Jurkat, Clone E6-1 (cell line): ENCODE results near the gene MEN1.
"Not testable (repeated sequence)": the region's sequence is repeated elsewhere in the genome, so short reads cannot be mapped to it uniquely, and the experiment has no call there.

Source experiments
- DNase-seq: peaks from one replicate; pipeline ENCODE4 v3.0.0-alpha.2; 2011; ENCODE audit warnings: low read depth, low spot score
- H3K4me3 ChIP-seq: 2 replicates; pipeline ENCODE4 v1.5.1; 2011; ENCODE audit warnings: mild to moderate bottlenecking, low read length, control low read depth, moderate library complexity

The MEN1 gene

DNA sequence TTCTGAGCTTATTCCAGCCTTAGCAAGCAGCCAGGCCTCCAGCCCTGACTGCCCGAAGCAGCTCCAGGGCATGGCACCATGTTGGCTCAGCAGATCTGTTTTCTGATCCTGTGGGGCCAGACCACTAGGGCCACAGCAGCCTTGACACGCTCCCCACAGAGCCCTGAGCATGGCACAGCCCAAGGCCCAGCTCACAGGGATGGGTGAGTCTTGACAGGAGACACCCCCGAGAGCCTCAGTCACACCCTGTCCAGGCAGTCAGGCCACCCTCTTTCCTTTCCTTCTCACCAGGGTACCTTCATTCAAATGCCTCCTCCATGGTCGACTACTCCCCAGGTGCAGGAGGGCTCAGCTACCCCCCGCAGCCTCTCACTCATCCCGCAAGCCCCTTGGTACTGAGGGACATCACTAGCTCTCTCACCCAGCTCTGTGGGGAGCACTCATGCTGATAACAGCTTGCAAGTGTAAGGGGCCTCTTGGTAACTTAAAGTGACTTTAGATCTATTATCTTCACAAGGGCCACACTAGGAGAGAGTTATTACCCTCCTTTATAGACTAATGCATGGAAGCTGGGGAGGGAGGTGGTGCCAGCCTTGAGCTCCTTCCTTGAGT, 38.0 kb upstream of the MEN1 start:
- no peak overlapping the region for H3K4me3 ChIP-seq
- no peak for DNase-seq

DNA sequence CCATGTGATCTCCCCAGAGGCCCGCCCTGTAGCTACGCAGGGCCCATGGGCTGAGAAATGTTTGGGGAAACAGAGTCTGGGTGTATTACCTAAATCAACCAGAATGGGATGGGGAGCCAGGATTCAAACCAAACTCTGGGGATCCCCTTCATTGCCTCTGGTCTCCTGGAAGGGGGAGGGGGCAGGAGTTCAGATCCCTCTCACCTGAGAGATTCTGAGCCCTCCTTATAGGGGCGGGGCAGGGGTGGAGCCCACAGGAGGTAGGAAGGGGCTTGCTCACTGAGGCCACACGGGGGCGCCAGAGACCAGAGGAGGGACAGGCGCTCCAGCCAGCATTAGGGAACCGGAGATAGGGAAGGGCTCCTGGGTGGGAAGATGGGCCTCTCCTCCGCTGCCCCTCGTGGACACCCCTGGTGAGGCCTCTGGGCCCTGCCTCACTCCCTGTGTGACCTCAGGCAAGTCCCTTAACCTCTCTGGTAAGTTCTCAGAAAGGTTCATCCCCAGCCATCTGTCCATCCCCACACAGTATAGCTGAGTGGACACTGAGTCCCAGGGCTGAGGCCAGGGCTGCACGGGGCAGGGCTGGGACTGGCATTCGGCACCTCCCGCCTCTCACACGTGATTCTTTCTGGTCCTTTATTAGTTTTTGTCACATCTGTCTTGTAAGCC, 36.8 kb upstream of the MEN1 start:
- H3K4me3 ChIP-seq, result no peak overlapping the region
- peak; percentile 69 for DNase-seq

DNA sequence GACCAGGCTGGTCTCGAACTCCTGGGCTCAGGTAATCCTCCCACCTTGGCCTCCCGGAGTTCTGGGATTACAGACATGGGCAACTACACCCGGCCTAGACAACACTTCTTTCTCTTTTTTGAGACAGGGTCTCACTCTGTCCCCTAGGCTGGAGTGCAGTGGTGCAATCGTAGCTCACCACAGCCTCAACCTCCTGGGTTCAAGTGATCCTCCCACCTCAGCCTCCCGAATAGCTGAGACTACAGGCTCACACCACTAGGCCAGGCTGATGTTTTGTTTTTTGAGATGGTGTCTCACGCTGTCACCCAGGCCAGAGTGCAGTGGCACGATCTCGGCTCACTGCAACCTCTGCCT, 35.4 kb upstream of the MEN1 start:
- H3K4me3 ChIP-seq, result not testable (repeated sequence)

DNA sequence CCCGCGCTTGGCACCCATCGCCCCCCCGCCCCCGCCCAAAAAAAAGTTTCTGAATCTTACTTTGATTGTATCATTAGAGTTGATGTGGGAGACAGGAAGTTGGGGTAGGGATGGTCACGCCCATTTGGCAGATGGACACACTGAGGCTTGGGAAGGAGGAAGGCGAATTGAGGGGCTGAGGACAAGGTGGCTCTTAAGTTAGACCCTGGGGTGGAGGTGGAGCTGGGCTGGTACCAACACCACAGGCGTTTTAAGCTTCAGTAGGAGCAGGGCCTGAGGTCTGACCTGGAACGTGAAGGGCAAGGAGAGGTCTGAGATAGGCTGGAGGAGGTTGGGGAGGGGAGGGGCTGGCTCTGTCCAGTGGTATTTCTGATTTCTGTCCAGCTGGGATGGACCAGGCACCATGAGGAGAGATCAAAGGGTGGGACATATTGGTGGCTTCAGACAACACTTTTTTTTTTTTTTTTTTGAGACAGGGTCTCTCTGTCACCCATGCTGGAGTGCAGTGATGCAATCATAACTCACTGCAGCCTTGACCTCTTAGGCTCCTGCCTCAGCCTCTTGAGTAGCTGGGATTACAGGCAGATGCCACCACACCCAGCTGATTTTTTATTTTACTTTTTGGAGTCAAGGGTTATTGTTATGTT, 34.9 kb upstream of the MEN1 start:
- no peak for DNase-seq
- H3K4me3 ChIP-seq, result peak overlapping the region; percentile 48

More for the DNA sequence above, 35.4 kb upstream of the MEN1 start:
- DNase-seq, result not testable (repeated sequence)

DNA sequence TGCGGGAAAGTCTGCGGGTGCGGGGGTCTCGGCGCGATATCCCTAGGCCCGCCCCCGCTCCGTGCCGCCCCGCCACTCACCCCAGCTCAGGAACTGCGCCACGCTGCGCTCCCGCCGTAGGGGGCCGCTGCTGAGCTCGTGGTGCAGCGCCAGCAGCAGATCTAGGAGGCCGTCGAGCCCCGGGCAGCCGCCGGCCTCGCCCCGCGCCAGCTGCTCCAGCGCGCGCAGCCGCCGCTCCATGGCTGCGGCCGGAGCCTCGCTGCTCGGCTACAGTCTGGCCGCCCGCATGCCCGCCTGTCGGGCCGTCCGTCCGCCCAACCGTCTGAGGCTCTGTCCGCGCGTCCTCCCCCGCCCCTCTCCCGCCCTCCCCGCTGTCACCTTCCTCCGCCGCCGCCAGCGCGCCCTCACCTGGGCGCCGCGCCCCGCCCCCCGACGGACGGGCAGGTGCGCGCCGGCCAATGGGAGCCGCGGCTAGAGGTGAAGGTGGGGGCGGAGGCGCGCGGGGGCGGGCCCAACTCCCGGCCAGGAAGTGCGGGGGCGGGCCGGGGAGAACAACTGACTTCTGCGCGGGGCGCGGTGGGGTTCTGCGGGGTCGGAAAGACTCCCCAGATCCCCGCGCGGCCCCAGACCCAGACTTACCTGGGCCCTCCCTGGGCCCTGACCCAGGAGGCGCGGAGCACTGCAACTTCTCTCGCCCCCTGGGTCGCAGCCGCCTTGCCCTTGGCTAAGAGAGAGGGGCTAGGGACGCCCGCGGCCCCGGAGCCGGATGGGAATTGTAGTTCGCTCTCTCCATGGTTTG, 34.2 kb upstream of the MEN1 start, which contains the start of gene CDC42BPG:
CDC42BPG (minus strand) TSS at position 324 of the 799 bp plus-strand sequence; CDS start at position 240, 84 bp downstream.
- peak within 1 kb of the TSS; percentile 48 for H3K4me3 ChIP-seq
- no peak for DNase-seq

DNA sequence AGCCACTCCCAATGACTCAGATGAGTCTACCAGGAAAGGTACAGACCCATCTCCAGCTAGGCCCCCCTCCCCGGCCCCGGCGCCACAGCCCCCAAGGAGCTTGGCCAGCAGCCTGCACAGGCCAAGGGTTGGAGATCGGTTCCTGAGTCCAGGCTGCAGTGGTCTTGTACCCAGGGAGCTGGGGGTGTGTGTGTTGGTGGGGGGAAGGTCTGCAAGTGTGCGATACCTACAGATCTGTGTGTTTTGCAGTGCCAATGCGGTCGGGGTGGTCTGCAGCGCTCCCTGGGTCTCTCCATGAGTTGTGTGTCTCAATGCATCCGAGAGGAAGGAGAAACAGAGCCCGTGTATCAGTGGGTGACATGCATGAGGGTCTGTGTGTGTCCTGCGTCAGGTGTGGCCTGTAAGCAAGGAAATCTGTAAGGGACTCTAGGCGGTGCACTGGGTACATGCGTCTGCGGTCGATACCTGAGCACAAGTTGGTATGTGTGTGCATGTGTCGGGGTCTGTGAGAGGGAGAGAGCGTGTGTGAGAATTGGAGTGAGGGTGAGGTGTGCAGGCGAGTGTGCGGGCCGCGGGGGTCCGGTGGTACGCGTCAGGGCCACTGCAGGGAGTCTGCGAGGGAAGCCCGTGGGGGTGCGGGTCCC, 33.5 kb upstream of the MEN1 start:
- no peak for DNase-seq
- H3K4me3 ChIP-seq, result peak overlapping the region; percentile 48

DNA sequence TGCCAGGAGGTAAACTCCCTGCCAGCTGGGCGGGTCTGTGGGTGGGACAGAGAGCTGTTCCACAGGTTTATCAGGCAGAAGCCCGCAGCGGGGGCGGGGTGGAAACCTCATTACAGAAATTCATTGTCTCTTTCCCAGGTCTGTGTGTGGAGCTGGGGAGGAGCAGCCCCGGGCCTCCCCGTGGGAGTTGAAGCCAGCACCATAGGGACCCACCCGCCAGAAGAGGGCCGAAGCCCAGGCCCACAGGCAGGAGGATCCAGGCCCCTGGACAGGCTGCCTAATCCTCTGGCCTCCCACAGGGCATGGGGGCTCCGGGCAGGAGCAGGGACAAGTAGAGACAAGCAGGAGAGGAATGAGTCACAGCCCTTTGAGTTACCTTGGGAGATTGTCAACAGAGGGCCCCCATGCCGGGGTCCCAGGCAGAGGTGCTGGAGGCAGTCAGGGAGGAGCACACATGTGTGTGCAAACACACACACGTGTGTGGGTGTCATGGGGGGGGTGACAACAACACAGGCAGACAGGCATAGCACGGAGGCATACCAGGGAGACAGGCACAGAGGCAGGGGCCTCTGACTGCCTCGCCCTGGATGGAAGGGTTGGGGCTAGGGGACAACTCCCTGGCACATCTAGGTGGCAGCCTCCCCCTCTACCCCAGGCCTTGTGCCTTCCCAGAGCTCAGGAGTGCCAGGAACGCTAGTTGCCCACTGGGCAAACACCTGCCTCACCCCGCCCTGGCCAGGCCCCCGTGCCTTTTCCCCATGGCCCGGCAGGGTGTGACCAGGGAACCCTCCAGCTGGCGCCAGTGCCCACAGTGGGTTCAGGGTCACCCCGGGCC, 32.7 kb upstream of the MEN1 start:
- no peak overlapping the region for H3K4me3 ChIP-seq
- no peak for DNase-seq

DNA sequence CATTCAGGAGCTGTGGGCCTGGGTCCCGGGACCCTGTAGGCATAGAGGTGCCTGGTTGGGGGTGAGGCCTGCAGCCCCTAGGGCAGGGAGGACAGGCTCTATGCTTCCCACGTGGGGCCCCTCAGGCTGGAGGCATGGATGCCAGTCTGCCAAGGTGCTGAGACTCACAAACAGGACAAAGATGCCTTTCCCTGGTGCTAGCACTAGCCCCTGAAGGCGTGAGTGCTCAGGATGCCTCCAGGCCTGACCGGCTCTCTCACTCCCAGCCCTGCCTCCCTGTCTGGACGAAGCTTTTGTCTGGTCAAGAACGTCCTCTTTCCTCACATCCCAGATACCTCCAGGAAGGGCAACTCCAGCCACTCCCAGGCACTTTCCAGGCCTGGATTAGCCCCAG, 32.0 kb upstream of the MEN1 start:
- no peak overlapping the region for H3K4me3 ChIP-seq
- DNase-seq, result no peak

DNA sequence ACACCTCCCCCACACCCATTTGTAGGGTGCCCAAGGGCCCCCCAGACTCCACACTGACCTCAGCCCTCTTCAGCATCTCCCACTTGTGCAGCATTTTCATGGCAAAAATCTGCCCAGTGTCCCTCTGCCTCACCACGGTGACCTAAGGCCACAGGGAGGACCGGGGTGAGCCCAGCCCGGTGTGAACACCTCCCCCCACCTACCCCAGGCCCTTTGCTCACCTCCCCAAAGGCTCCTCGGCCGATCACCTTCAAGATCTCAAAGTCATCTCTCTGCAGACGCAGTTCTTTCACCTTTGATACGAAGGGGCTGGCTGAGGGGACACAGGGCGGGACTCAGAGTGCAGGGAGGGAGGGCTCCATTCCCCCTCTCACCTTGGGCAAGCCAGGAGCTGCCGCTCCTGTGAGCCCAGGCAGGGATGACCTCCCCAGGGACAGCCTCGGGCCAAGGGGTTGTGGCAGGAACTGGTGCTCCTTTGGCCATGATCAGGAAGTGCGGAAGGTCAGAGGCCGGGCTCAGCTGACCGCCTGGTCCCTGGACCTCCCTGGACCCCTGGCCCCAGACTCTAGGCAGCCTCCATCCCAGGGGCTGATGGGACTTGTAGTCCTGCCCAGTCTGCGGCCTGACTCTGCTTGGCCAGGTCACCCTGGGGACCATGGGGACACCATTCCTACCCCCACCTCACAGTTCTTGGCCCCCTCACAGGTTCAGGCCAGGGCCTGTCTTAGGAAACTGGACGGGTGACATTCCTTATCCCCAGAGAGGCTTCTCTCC, 31.4 kb upstream of the MEN1 start:
- H3K4me3 ChIP-seq, result no peak overlapping the region
- DNase-seq, result no peak

DNA sequence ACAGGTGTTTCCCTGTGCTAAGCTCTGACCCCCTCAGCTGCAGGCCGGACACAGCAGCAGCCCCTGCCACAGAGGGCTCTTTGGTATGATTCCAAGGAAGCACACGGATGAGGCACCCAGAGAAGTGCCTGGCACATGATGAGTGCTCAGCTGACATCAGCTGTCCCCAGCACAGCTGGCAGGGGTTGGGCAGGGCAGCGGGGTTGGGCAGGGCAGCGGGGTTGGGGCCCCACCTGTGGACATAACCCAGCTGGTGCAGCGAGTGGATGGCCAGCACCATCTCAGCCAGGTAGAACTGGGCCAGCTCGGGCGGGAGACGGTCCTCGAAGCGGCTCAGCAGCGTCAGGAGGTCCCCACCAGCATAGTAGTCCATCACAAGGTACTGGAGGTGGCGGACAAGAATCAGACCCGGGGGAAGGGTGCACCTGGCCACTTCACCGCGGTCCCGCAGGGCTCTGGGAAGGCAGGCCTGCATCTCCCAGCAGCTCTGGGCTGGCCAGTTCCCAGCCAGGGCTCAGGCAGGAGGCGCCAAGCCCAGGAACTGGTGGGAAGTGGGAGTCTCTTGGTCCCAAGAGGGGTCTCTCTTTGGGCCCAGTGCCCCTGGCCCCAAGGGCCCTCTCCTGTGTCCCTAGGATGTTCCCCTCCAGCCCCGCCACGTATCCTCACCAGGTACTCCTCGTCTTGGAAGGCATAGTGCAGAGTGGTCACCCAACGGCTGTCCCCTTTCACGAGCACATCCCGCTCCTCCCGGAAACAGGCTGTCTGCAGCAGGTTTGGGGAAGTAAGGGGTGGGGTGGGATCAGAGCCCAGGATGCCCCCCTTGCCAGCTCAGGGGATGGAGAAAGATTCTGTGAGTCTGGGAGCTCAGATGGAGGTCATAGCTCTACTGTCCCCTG, 29.8 kb upstream of the MEN1 start:
- no peak for DNase-seq
- H3K4me3 ChIP-seq, result no peak overlapping the region

DNA sequence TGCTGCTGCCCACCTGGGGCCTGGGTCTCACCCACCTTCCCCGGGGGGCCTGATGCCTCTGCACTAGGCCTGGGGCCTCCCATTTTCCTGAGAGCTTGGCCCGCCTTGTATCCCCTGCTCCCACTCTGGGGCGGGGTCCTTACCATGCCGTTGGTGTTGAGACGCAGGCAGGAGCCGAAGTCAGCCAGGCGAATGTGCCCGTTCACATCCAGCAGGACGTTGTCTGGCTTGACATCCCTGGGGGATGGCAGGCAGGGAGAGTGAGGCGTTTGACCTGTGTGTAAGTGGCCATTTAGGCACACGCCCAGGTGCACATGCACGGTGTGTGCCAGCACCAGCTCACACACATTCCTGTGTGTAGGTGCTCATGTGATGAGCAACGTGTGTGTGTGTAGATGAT, 29.0 kb upstream of the MEN1 start:
- no peak for DNase-seq
- no peak overlapping the region for H3K4me3 ChIP-seq

DNA sequence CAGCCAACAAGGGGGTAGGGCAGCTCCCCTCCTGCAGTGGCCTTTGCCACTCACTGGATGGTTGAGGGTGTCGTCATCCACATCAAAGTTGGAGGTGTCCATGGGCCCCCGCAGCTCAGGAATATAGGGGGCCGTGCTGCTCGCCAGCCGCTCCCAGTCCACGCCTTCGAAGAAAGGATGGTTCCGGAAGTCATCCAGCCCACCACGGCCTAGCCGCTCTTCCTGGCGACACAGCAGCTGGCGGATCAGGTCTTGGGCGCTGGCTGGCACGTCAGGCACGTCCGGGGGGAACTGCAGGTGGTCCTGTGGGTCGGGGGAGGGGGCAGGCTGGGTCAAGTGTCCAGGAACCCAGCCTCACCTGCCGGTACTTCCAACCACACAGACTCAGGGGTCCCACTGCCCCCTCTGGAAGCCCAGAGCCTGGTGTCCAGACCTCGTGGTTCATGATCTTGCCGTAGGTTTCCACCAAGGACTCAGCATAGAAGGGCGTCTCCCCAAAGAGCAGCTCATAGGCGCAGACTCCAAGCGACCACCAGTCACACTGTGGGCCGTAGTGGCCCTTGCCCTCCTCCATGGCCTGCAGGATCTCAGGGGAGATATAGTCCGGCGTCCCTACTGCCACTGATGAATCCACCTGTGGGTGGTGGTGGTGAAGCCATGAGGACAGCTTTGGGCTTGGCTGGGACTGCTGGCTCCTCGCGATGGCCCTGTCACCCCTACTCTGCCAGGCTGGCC, 28.4 kb upstream of the MEN1 start:
- no peak for DNase-seq
- no peak overlapping the region for H3K4me3 ChIP-seq

DNA sequence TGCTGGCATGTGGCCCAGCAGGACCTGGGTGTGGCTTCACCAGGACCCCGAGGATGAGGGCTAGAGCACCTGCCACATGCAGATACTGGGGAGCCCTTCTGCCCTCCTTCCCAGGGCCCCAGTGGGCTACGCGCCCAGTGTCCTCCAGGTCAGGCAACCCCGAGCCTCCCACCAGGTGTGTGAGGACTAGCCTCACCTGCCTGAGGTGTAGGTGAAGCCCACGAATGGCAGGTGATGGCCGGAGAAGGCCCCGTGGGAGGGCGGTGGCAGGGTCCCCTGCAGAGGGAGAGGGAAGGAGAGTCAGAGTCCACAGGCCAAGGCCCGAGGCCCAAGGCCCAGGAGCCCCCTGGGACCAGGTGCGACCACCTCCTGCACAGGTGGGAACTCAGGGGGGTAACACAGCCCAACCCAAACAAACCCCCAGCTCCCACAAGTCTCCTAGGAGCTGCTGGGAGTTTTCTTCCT, 27.6 kb upstream of the MEN1 start:
- H3K4me3 ChIP-seq, result no peak overlapping the region
- DNase-seq, result no peak

DNA sequence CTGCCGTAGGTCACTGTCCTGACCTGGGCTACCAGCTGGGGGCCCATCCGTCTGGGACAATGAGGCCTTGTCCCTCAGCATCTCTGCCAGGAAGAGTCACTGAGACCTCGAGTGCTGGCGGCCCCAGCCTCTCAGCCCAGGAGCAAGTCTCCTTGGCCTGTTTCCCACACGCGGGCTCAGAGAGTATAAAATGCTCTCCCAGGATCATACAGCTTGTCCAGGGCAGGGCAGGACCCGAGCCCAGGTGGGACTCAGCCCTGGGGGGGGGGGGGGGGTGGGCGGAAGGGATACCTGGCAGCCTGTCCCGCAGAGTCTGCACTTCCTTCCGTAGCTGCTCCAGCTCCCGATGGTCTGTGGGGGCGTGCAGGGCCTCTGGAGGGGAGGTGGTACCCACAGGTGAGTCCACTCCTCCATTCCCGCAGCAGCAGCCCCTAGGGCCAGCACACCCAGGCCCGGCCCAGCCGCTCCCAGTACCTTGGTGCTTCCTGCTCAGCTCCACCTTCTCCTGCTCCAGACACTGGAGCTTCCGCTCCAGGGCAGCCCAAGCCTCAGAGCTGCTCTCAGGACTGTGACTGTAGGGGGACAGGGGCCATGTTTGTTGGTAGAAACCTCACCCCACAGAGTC, 26.2 kb upstream of the MEN1 start:
- DNase-seq, result no peak
- H3K4me3 ChIP-seq, result no peak overlapping the region

DNA sequence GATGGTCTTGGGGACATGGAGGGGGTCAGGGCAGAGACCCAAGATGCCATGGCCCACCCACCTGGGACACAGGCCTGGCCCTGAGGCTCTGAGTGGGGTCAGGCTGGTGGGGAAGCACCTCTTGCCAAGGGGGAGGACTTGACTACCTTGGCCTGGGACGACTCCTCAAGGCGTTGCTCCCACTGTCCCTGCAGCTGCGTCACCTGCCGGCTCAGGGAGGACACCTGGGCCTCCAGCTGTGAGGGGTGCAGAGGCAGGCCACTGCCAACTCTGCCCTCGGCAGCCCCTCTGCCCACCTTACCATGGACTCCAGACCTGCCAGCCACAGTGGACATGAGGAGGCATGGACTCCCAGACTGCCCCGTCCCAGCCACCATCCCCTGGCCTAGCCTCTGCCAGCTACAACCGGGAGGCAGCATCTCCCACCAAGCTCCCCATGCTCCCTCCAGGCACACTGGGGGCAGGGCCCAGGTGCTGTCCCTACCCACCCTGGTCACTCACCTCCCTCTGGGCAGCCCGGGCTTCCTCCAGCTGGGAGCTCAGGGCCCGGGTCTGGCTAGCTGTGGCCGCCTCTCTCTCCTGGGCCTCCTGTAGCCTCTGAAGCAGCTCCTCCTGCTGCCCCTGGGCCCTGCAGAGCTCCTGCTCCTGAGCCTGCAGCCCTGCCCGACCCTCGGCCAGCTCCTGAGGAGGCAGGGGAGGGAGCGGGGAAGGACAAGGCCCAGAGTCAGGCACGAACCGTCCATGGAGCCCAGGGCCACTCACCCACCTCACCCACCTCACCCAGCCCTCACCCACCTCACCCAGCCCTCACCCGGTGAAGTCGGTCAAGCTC, 25.5 kb upstream of the MEN1 start:
- DNase-seq, result no peak
- H3K4me3 ChIP-seq, result no peak overlapping the region
